Measurements from ENCODE around the gene RGPD8.
"Not testable (repeated sequence)": the region's sequence is repeated elsewhere in the genome, so short reads cannot be mapped to it uniquely, and the experiment has no call there.

RGPD8 gene

GRCh38 chr2:112433480-112433879, at the start of gene RGPD8:
RGPD8 (minus strand) TSS chr2:112433645; CDS start chr2:112433453, 192 bp downstream.
- DNase-seq = not testable (repeated sequence)

- DNase-seq = no peak
These were observed 49.6 kb upstream of the RGPD8 start for GRCh38 chr2:112483042-112483473.

- no peak for DNase-seq
These were observed 49.0 kb upstream of the RGPD8 start for GRCh38 chr2:112482309-112483041.

- DNase-seq = no peak
These were observed 48.2 kb upstream of the RGPD8 start, which contains the start of gene TTL for GRCh38 chr2:112481528-112482233. TTL (plus strand) TSS chr2:112482156; CDS start chr2:112482345, 189 bp downstream.

- no peak for DNase-seq
These were observed 47.6 kb upstream of the RGPD8 start for GRCh38 chr2:112481050-112481527.

- DNase-seq = no peak
These were observed 47.1 kb upstream of the RGPD8 start for GRCh38 chr2:112480530-112481049.

GRCh38 chr2:112476434-112476833, 43.0 kb upstream of the RGPD8 start:
- DNase-seq = no peak

- DNase-seq = no peak
These were observed 41.5 kb upstream of the RGPD8 start for GRCh38 chr2:112474844-112475486.

- DNase-seq = no peak
These were observed 39.3 kb upstream of the RGPD8 start for GRCh38 chr2:112472547-112473263.

GRCh38 chr2:112465382-112465781, 31.9 kb upstream of the RGPD8 start:
- DNase-seq = no peak

GRCh38 chr2:112463256-112463655, 29.8 kb upstream of the RGPD8 start:
- DNase-seq = no peak

- DNase-seq = no peak
These were observed 28.7 kb upstream of the RGPD8 start for GRCh38 chr2:112462178-112462577.

GRCh38 chr2:112459372-112459771, 25.9 kb upstream of the RGPD8 start:
- no peak for DNase-seq

- DNase-seq = no peak
These were observed 21.1 kb upstream of the RGPD8 start for GRCh38 chr2:112454586-112454985.

- DNase-seq = no peak
These were observed 17.9 kb upstream of the RGPD8 start for GRCh38 chr2:112451317-112451716.

- no peak for DNase-seq
These were observed 16.4 kb upstream of the RGPD8 start for GRCh38 chr2:112449854-112450253.

GRCh38 chr2:112444256-112444655, 10.8 kb upstream of the RGPD8 start:
- DNase-seq = not testable (repeated sequence)

GRCh38 chr2:112438603-112439261, 5.3 kb upstream of the RGPD8 start:
- not testable (repeated sequence) for DNase-seq

- DNase-seq = not testable (repeated sequence)
These were observed 4.0 kb upstream of the RGPD8 start for GRCh38 chr2:112437405-112437831.

- DNase-seq = not testable (repeated sequence)
These were observed 3.5 kb upstream of the RGPD8 start for GRCh38 chr2:112436993-112437392.

GRCh38 chr2:112435716-112436431, 2.4 kb upstream of the RGPD8 start:
- DNase-seq = not testable (repeated sequence)
